A673 (cell line): ENCODE data around the gene UVSSA.

ENCODE experiments used
- EZH2 ChIP-seq: fragments of 200-600 bp; sonication (generic); IDR thresholded peaks from 2 replicates; pipeline ENCODE4 v1.6.1; 2017; ENCODE audit warnings: borderline replicate concordance, low read depth, mild to moderate bottlenecking, mixed read lengths, antibody characterized with exemption, low read length; ENCODE audit not compliant: poor library complexity, severe bottlenecking
- TF ChIP-seq, protein P1 (sequence below): fragments of 300-800, 200-600 bp; sonication (generic); conservative IDR thresholded peaks from 2 replicates; pipeline ENCODE4 v1.5.1; 2017; ENCODE audit warnings: low read depth, mild to moderate bottlenecking, antibody characterized with exemption, low read length, moderate library complexity, mixed read lengths

DNA sequence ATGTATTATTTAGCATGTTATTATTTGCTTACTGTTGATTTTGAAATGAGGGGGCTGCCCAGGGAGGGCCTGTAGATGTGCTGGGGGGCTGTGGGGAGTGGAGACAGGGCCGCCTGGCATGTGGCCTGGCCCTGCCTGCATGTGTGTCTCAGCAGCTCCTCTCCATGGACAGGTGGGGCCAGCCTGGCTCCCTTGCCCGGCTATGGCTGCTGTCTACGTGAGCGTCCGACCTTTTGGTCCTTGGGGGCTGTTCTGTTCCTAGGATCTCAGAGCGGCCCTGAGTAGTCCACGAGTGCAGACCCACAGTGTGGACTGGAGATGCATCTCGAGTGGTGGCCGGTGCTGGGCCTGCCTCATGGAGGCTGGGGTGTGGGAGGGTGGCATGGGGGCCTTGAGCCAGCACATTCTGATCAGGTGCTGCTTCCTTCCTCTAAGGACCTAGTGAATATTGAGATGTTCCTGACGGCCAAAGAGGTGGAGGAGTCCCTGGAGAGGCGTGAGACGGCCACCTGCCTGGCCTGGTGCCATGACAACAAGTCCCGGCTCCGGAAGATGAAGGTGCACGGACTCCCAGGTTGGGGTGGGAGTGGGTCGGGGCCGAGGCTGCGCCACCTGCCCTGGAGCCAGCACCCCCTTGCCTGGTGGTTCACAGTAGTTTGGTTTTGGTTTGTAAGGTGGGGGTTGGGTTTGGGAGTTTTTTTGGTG is 24.9 kb upstream of the UVSSA start:
- TF ChIP-seq, protein P1, sequence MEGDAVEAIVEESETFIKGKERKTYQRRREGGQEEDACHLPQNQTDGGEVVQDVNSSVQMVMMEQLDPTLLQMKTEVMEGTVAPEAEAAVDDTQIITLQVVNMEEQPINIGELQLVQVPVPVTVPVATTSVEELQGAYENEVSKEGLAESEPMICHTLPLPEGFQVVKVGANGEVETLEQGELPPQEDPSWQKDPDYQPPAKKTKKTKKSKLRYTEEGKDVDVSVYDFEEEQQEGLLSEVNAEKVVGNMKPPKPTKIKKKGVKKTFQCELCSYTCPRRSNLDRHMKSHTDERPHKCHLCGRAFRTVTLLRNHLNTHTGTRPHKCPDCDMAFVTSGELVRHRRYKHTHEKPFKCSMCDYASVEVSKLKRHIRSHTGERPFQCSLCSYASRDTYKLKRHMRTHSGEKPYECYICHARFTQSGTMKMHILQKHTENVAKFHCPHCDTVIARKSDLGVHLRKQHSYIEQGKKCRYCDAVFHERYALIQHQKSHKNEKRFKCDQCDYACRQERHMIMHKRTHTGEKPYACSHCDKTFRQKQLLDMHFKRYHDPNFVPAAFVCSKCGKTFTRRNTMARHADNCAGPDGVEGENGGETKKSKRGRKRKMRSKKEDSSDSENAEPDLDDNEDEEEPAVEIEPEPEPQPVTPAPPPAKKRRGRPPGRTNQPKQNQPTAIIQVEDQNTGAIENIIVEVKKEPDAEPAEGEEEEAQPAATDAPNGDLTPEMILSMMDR = no peak
- no peak for TF ChIP-seq EZH2
